GM19455 (cell line): ENCODE data around the gene PARP8.
"Not testable (repeated sequence)": the region's sequence is repeated elsewhere in the genome, so short reads cannot be mapped to it uniquely, and the experiment has no call there.

Experiments
- ATAC-seq: cut with Tn5 transposase; IDR thresholded peaks from one replicate; pipeline ENCODE4 v1.9.1; 2021; ENCODE audit not compliant: unreplicated experiment

Gene PARP8

GRCh38 chr5:50666261-50667022, at the start of gene PARP8:
PARP8 (plus strand) TSS chr5:50666637; CDS start chr5:50667096, 459 bp downstream.
- peak; percentile 41 for ATAC-seq

- ATAC-seq: no peak
These were observed 42.8 kb upstream of the PARP8 start for GRCh38 chr5:50623666-50624065.

DNA sequence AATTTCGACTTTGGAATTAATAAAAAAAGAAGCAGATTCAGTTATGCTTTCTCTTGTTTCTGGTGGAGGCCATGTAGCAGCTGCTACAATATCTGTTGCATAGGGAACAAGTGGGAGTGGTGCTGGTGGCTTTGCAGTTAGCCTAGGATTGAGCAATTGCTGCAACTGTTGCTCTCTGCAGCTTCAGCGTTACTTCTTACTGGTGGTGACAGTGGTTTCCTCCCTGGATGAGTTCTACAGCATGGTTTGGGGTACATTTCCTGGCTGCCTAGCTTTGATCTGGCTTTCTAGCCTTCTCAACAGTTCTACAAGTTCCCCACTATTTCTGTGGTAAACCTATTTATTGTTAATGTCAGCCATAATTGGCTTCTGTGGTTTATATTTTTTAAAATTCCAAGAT, 31.6 kb upstream of the PARP8 start:
- not testable (repeated sequence) for ATAC-seq

- not testable (repeated sequence) for ATAC-seq
These were observed 28.9 kb upstream of the PARP8 start for GRCh38 chr5:50637576-50637975.

DNA sequence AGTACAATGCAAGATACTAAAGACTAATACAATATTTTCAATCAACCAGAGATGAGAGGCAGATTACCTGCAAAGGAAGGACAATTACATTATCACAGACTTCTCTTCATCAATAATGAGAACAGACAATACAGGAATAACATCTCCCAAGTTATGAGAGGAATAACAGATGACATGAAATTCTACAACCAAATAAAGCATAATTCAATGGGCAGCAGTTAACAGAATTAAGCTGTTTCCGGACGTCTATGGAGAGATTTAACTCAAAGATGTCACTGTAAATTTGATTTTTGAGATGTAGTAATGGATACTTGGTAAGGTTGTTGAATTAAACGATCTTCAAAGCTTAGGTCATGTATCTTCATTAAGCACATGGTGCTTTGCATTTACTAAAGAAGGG, 19.8 kb upstream of the PARP8 start:
- no peak for ATAC-seq

DNA sequence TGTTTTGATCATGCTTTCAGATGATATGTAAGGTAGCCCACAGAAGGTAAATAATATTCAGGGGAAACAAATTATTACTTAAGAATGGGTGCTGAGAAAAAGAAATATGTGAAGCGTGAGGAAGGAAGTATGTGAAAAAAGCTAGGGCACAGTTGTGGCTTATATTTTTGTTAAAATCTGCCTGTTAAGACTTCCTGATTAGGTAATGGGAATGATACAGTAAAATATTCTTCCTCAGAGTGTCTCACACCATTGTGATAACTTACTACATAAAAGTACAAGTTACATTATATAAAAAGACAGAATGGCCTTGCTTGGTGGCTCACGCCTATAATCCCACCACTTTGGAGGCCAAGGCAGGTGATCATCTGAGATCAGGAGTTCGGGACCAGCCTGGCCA, 18.7 kb upstream of the PARP8 start:
- no peak for ATAC-seq

- peak; percentile 98 for ATAC-seq
These were observed 12.5 kb upstream of the PARP8 start for GRCh38 chr5:50653946-50654345.

- ATAC-seq: no peak
These were observed 11.2 kb upstream of the PARP8 start for GRCh38 chr5:50655067-50655809.

- ATAC-seq: no peak
These were observed 10.6 kb upstream of the PARP8 start for GRCh38 chr5:50655810-50656205.

DNA sequence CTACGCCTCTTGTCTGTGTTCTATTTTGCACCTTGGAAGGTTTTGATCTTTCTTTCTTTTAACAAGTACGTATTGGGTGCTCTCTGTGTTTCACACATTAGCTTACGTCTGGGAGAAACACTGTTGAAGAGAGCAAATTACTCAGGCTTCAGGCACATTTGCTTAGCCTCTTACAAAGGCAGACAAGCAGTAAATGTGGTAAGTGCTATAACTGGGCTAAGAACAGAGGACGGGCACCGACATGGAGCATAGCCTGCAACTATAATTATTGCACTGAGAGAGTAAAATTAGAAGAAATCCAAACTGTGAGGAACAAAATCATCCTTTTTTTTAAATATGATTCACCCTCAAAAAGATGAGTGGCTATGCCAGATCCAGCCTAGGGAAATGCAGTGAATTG, 9.4 kb upstream of the PARP8 start:
- no peak for ATAC-seq

- no peak for ATAC-seq
These were observed 8.2 kb upstream of the PARP8 start for GRCh38 chr5:50658246-50658645.

DNA sequence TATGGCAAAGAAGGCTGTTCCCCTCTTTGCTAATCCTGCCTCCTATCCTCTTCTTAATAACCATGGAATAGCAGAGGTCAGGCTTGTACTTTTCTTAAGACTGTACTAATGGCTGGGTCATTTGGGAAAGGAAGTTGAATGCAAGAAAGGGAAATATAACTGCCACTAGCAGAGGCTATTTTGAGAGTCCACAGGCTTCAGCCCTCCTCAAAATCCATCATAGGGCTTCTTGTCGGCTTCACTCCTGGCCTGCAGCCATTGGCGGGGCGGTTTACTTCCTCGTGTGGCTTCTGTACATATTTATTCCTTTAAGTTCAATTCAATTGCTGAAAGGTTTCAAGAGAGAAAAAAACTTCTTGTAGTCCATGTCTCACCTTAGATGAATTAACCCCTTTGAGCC, 2.8 kb upstream of the PARP8 start:
- no peak for ATAC-seq

DNA sequence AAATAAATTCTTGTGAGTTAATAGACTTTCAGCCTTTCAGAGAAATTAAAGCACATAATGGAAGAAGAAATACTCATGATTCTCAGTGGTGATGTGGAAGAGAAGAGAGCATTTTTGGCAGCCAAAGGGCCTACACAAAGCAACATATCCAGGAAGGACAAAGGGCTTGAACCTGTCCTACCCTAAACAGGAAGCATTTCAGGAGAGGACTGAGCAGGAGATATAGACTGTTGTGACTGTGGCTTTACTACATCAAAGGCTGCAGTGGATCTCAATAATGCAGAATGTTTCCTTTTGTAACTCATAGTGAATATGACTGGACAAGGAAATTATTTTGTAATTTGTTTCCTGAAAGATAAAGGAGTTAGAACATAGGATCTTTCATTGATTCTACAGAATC, 1.3 kb upstream of the PARP8 start:
- ATAC-seq: no peak

- ATAC-seq: not testable (repeated sequence)
These were observed 655 bp upstream of the PARP8 start for GRCh38 chr5:50665761-50666202.

GRCh38 chr5:50667023-50667652, 701 bp downstream of the PARP8 start:
- ATAC-seq: peak; percentile 62

DNA sequence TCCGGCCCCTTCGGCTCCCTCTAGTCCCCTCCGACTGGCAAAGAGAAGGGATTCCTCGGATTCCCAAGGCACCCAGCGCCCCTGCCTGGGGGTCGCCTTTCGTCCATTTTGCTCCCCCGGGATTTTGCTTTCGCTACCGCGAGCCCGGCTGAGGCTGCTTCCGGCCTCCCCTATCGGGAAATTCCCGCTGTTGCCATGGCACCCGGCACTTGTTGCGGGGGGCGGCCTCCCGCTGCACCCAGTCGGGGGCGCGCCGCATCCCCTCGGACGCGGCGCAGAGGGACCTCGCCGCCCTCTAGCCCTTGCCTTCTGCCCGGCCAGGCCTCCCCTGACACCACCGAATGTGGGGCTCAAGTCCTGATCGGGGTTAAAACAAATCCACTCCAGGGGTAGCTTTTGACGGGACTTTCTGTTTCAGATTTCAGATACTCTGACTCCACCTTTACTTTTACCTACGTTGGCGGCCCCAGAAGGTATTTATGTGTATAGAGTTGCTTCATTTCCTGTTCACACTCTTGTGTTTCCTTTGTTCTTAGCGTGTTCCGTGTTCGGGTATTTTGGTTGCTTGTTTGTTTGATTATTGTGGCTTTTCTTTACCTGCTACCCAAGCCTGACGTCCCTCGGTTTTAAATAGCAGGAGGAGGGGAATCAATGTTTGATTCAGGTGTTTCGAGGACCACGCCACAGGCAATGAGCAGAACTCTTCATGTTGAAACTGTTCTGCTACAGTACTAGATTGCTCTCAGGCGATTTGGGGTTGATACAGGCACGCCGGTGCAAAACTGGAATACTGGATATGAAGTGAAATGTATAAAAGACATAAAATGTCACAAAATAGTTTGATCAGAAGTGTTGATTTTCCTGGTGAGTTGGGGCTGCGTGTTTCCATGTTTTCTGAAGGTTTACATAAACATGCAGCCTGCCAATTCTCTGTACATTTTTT, 1.5 kb downstream of the PARP8 start:
- ATAC-seq: peak; percentile 84

GRCh38 chr5:50668636-50669035, 2.2 kb downstream of the PARP8 start:
- not testable (repeated sequence) for ATAC-seq

GRCh38 chr5:50672663-50673062, 6.2 kb downstream of the PARP8 start:
- ATAC-seq: no peak

DNA sequence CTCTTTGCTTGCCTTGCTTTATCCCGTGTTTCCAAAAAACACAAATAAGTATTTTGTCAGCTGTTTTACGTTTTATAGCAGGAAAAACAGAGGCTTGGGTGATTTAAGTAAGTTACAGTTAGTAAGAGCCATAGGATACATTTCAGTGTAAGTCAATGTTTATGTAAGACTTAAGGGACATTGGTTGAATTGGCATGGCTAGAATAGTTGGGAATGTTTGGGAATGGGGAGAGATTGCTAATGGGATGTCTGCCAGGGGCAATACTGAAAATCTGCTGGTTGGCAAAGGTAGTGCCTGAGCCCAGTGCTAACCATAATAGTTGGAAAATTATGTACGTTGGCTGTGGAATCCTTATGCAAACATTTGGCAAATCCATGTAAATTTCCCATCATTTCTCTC, 7.0 kb downstream of the PARP8 start:
- ATAC-seq: not testable (repeated sequence)

GRCh38 chr5:50675385-50675784, 8.9 kb downstream of the PARP8 start:
- ATAC-seq: no peak

- ATAC-seq: not testable (repeated sequence)
These were observed 13.1 kb downstream of the PARP8 start for GRCh38 chr5:50679554-50679953.
